Epithelial cell of proximal tubule (primary cell): Measurements from ENCODE around the gene DUSP8. TPM values are rescaled to one million over a fixed set of nuclear protein-coding genes. Genes with fewer than 3 reads are reported as not detected.
"Not testable (repeated sequence)": the region's sequence is repeated elsewhere in the genome, so short reads cannot be mapped to it uniquely, and the experiment has no call there.

Experiments used
- DNase-seq: peaks from one replicate; pipeline ENCODE4 v3.0.0-alpha.2; 2011; ENCODE audit warnings: low read depth
- H3K4me3 ChIP-seq: 2 replicates; pipeline ENCODE4 v1.5.1; 2011; ENCODE audit warnings: low read depth, mild to moderate bottlenecking, low read length
- total RNA-seq: library from RNA; depleted of rRNA; stranded (reverse); fragments of >200 nt; gene quantifications from 2 replicates; pipeline ENCODE4 v1.2.3, GENCODE V29; 2015
- TF ChIP-seq, protein P1 (sequence below): conservative IDR thresholded peaks from 2 replicates; pipeline ENCODE4 v1.5.1; 2012; ENCODE audit warnings: low read depth, mild to moderate bottlenecking, low read length

DUSP8 gene
- total RNA-seq, 1 donor from 2014 or later, result 13.1 TPM

DNA sequence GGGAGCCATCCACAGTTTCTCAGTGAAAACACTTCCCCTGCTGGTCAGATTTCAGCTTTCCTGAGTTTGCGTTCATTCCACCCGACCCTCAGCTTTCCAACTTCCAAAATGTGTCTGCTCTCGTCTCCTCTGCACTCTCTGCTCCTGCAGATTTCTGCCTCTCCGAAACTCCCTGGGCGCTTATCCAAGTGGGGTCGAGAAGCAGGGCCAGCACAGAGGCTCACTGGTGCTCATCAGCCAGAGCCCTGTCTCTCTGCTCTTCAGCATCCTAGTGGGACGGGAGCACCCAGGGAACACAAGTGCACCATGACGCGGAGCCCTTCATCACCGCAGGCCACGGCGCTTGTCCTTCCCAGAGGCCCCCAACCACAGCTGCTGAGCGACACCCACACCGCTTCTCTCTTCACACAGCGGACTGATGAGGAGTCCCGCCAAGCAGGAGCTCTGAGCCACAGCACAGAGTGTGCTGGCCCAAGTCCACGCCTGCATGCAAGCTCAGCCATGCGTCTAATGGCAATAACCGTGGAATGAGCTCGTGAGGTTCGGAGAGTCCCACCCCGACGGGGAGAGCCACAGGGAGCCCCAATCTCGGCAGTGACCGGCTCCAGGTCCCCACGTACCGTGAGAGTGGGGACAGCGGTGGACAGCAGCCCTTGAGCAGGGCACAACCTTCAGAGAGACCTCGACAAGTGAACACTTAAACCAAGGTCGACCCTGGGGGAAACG, 57.6 kb downstream of the DUSP8 start:
- no peak for DNase-seq
- H3K4me3 ChIP-seq, result no peak overlapping the region
- TF ChIP-seq, protein P1, sequence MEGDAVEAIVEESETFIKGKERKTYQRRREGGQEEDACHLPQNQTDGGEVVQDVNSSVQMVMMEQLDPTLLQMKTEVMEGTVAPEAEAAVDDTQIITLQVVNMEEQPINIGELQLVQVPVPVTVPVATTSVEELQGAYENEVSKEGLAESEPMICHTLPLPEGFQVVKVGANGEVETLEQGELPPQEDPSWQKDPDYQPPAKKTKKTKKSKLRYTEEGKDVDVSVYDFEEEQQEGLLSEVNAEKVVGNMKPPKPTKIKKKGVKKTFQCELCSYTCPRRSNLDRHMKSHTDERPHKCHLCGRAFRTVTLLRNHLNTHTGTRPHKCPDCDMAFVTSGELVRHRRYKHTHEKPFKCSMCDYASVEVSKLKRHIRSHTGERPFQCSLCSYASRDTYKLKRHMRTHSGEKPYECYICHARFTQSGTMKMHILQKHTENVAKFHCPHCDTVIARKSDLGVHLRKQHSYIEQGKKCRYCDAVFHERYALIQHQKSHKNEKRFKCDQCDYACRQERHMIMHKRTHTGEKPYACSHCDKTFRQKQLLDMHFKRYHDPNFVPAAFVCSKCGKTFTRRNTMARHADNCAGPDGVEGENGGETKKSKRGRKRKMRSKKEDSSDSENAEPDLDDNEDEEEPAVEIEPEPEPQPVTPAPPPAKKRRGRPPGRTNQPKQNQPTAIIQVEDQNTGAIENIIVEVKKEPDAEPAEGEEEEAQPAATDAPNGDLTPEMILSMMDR, result no peak

DNA sequence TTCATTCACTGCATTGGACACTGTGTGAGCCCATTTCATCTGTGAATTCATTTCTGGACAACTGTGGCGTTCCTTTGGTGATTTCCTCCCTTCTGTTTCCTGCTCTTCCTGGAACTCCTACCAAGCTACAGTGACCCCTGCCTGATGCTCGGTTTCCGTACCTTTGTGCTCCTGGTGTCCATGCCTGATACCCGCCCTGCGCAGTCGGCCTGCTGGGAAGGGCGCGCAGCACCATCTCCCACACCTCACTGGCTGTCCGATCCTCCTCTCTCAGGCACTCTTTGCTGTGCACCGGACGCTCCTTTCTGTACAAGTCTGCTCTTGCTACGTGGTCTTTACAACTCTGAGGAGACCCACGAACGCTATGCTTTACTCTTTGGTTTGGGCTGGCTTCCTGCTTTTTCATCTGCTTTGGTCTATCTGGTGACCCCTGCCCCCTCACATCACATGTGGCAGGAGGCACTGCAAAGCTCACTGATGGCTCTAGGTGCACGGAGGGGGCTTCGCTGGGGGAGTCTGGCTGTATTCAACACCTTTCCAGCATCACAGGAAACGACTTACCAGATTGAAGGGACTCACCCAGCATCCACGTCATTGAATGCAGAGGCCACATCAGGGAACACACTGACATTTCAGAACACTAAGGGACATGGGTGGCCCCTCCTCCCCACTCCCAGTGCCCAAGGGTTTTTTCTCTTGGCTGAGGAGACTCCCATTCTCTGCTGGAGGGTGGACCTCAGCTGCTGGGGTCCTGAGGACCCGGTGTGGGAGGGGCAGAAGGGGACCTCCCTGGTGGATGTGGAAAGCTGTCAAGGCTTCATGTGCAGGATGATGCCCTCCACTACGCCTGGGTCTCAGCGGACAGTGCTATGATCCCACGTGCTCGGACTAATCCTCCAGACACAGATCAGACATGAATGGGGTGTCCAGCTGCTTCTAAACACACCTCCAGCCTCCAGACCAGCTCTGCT, 58.5 kb downstream of the DUSP8 start:
- H3K4me3 ChIP-seq, result no peak overlapping the region
- no peak for DNase-seq

DNA sequence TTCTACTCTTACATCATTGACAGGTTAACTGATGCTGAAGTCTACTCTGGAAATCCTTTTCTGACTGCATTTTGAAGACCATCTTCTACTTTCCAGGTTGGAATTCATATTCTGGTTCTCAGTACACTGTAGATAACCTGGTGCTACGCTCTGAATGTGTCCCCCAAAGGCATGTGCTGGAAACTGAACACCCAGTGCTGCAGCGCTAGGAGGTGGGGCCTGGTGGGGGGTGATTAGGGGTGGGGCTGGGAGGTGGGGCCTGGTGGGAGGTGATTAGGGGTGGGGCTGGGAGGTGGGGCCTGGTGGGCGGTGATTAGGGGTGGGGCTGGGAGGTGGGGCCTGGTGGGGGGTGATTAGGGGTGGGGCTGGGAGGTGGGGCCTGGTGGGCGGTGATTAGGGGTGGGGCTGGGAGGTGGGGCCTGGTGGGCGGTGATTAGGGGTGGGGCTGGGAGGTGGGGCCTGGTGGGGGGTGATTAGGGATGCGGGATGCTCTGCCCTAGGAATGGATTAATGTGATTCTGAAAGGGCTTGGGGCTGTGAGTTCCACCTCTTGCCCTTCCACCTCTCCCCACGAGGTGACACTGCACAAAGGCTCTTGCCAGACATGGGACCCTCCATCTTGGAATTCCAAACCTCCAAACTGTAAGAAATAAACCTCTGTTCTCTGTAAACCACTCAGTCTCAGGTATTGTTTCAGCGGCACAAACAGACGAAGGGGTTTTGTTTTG, 59.4 kb downstream of the DUSP8 start:
- H3K4me3 ChIP-seq, DNase-seq: not testable (repeated sequence)

More for the DNA sequence above, 58.5 kb downstream of the DUSP8 start:
- TF ChIP-seq, protein P1, result no peak

DNA sequence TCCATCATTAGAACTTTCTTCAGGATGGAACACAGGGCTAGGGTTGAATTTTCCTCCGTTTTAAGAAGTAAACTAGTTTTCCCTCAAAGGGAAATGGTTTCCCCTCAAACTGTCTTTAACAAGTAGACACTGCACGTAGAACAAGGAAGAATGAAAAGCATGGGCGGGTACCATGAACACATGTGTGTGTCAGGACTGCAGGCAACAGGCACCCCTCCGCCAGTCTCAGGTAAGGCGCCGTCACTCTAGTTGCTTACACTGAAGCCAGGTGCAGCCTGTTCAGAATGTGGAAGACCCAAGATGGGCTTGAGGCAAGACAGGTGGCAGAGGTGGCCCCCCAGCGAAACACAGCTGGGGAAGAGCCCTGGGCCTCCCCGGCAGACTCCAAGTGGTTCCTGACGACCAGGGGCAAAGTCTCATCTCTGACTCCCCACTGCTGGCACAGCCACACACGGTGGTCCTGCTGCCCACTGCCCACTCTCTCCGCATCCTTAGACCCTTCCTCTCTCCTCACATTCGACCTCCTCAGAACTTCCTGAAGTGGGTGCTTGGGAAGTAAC, 60.1 kb downstream of the DUSP8 start:
- TF ChIP-seq, protein P1, result no peak
- H3K4me3 ChIP-seq, result no peak overlapping the region
- DNase-seq, result no peak

DNA sequence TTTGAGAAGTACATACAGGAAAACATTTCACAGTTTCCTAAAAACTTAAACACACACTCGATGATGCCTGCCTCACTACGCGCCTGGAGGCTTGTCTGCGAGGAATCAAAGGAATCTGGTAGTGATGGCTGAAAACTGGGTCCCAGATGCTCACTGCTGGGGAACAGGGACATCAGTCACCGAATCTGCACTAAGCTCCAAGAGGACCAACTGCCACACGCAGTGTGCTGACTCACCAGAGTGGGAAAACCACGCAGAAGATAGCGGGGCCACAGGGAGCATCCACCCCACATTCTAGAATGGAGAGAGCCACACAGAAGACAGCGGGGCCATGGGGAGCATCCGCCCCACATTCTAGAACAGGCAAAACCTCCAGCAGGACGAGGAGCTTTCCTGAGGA, 61.1 kb downstream of the DUSP8 start:
- DNase-seq, result no peak
- no peak overlapping the region for H3K4me3 ChIP-seq
- TF ChIP-seq, protein P1, result no peak

DNA sequence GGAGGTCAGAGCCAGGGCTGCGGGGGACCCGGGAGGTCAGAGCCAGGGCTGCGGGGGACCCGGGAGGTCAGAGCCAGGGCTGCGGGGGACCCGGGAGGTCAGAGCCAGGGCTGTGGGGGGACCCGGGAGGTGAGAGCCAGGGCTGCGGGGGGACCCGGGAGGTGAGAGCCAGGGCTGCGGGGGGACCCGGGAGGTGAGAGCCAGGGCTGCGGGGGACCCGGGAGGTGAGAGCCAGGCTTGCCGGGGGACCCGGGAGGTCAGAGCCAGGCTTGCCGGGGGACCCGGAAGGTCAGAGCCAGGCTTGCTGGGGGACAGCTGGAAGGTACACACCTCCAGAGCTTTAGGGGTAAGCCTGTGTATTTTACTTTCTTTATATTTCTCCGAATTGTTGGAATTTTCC, 61.7 kb downstream of the DUSP8 start:
- not testable (repeated sequence) for DNase-seq, H3K4me3 ChIP-seq

DNA sequence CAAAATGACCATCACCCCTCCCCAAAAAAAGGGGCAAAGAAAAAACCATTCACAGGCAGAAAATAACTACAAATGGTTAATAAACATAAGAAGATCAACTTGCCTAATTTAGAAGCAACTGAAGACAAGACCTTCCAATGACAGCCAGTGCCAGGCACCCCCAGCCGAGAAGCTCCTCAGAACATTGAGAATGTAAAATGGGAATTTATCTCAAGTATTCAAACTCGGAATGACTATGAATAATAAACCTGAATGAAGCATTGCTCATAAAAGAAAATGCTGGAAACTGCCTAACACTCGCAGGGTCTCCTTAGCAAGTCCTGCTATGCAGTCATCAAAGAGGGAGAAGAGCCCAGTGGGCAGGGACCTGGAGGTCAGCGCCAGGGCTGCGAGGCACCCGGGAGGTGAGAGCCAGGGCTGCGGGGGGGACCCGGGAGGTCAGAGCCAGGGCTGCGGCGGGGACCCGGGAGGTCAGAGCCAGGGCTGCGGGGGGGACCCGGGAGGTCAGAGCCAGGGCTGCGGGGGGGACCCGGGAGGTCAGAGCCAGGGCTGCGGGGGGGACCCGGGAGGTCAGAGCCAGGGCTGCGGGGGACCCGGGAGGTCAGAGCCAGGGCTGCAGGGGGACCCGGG, 62.3 kb downstream of the DUSP8 start:
- TF ChIP-seq, protein P1, result no peak
- H3K4me3 ChIP-seq, result no peak overlapping the region
- DNase-seq, result no peak
